DOHH2 (cell line): Measurements from ENCODE around the gene ASB7.

Source experiments
- H3F3A ChIP-seq: fragments of 200-600 bp; sonication (generic), shearing (Covaris generic); 2 replicates; pipeline ENCODE4 v1.6.0; 2016; ENCODE audit warnings: antibody characterized with exemption, mild to moderate bottlenecking; ENCODE audit not compliant: control insufficient read depth, insufficient read depth
- H3K27ac ChIP-seq: fragments of 200-600 bp; sonication (generic); 2 replicates; pipeline ENCODE4 v1.5.1; 2014; ENCODE audit warnings: low read depth, mild to moderate bottlenecking, low read length, moderate library complexity
- H3K27me3 ChIP-seq: fragments of 200-600 bp; sonication (generic); 2 replicates; pipeline ENCODE4 v1.6.1; 2014; ENCODE audit warnings: mild to moderate bottlenecking, low read length, mixed read lengths; ENCODE audit not compliant: control insufficient read depth
- H3K36me3 ChIP-seq: fragments of 200-600 bp; sonication (generic); 2 replicates; pipeline ENCODE4 v1.6.1; 2014; ENCODE audit warnings: mild to moderate bottlenecking, low read length, moderate library complexity, mixed read lengths; ENCODE audit not compliant: control insufficient read depth
- H3K4me1 ChIP-seq: fragments of 200-600 bp; sonication (generic); 2 replicates; pipeline ENCODE4 v1.6.1; 2014; ENCODE audit warnings: mild to moderate bottlenecking, low read length, mixed read lengths; ENCODE audit not compliant: control insufficient read depth
- H3K4me2 ChIP-seq: fragments of 200-600 bp; sonication (generic); 2 replicates; pipeline ENCODE4 v1.6.0; 2014; ENCODE audit warnings: mild to moderate bottlenecking, low read length, moderate library complexity
- H3K4me3 ChIP-seq: fragments of 200-600 bp; sonication (generic); 2 replicates; pipeline ENCODE4 v1.5.1; 2014; ENCODE audit warnings: mild to moderate bottlenecking, low read length, mixed read lengths
- H3K79me2 ChIP-seq: fragments of 200-600 bp; sonication (generic); 2 replicates; pipeline ENCODE4 v1.6.1; 2014; ENCODE audit warnings: mild to moderate bottlenecking, low read length, mixed read lengths; ENCODE audit not compliant: control insufficient read depth
- H3K9me2 ChIP-seq: fragments of 200-600 bp; sonication (generic); replicated peaks from 2 replicates; pipeline ENCODE4 v1.6.1; 2014; ENCODE audit warnings: mild to moderate bottlenecking, low read length, mixed read lengths; ENCODE audit not compliant: control insufficient read depth
- H3K9me3 ChIP-seq: fragments of 200-600 bp; sonication (generic); 2 replicates; pipeline ENCODE4 v1.6.1; 2014; ENCODE audit warnings: antibody characterized with exemption, low read length, mixed read lengths; ENCODE audit not compliant: control insufficient read depth, insufficient read depth
- H4K20me1 ChIP-seq: fragments of 200-600 bp; sonication (generic); 2 replicates; pipeline ENCODE4 v1.6.0; 2014; ENCODE audit warnings: low read depth, mild to moderate bottlenecking, antibody characterized with exemption, low read length, moderate library complexity; ENCODE audit not compliant: control insufficient read depth, insufficient read depth
- EZH2phosphoT487 ChIP-seq: fragments of 200-600 bp; sonication (generic); IDR thresholded peaks from 2 replicates; pipeline ENCODE4 v1.6.1; 2017; ENCODE audit warnings: borderline replicate concordance, mild to moderate bottlenecking, antibody characterized with exemption, low read length, moderate library complexity, mixed read lengths
- TF ChIP-seq, protein P1 (sequence below): fragments of 200-600 bp; sonication (generic); IDR thresholded peaks from one replicate; pipeline ENCODE4 v1.5.1; 2014; ENCODE audit warnings: antibody characterized with exemption, mild to moderate bottlenecking, low read depth, low read length; ENCODE audit not compliant: poor library complexity, severe bottlenecking

Gene ASB7

DNA sequence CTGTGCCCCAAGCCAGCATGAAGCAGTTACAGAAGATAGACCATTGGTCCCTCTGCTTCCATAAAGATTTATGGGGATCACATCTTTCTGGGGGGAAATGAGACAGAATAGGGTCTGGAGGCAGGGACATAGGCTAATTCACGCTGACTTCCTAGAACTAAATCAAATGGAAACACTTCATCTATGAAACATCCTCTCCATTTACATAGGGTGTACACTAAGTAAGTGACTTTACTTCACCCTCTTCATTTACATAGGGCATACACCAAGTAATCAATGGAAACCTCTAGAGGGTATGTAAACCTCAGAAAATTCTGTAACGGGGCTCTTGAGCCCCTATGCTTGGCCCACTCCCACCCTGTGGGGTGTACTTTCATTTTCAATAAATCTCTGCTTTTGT is 10.6 kb upstream of the ASB7 start:
- Histone ChIP-seq H3K4me1 (no peaks in the 10 kb centered on the region), H3K9me3 (peaks cover 23% of the 10 kb centered on the region), H3K4me3 (no peak overlapping the region), H3K79me2 (peaks cover 81% of the 10 kb centered on the region), H3K9me2 (no peaks in the 10 kb centered on the region), H3K4me2 (no peak overlapping the region), H3K27me3 (no peaks in the 10 kb centered on the region), H3K36me3 (peaks cover 5% of the 10 kb centered on the region; the same call in 1 of the 2 replicates), H3K27ac (no peak overlapping the region), H3F3A (no peaks in the 10 kb centered on the region), H4K20me1 (no peaks in the 10 kb centered on the region)
- TF ChIP-seq, protein P1, sequence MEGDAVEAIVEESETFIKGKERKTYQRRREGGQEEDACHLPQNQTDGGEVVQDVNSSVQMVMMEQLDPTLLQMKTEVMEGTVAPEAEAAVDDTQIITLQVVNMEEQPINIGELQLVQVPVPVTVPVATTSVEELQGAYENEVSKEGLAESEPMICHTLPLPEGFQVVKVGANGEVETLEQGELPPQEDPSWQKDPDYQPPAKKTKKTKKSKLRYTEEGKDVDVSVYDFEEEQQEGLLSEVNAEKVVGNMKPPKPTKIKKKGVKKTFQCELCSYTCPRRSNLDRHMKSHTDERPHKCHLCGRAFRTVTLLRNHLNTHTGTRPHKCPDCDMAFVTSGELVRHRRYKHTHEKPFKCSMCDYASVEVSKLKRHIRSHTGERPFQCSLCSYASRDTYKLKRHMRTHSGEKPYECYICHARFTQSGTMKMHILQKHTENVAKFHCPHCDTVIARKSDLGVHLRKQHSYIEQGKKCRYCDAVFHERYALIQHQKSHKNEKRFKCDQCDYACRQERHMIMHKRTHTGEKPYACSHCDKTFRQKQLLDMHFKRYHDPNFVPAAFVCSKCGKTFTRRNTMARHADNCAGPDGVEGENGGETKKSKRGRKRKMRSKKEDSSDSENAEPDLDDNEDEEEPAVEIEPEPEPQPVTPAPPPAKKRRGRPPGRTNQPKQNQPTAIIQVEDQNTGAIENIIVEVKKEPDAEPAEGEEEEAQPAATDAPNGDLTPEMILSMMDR = no peak
- no peak for TF ChIP-seq EZH2phosphoT487

DNA sequence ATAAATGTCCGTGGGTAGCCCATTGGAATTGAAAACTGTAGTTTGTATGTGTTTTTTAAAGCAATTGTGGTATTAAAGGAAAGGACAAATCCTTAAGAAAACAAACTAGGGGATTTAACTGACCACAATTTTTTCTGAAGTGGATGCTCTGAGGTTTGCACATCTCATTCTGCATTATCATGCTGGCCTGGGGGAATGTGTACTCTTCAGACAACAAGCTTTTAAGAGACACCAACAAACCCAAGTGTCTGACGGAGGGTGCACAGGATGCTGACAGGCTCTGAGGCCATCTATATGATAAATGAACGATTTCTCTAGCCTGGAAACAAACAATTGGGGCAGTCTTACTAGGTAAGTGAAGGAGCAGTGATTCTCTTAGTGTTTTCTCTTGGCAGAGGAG is 9.5 kb upstream of the ASB7 start:
- TF ChIP-seq, protein P1 = no peak
- no peak for TF ChIP-seq EZH2phosphoT487
- no peaks in the 10 kb centered on the region for H3F3A ChIP-seq
- no peak overlapping the region for H3K27ac ChIP-seq
- no peaks in the 10 kb centered on the region for H3K4me1 ChIP-seq
- H3K9me3 ChIP-seq = peaks cover 21% of the 10 kb centered on the region
- H3K9me2 ChIP-seq = no peaks in the 10 kb centered on the region
- H3K79me2 ChIP-seq = peaks cover 86% of the 10 kb centered on the region
- no peaks in the 10 kb centered on the region for H4K20me1 ChIP-seq
- peaks cover 5% of the 10 kb centered on the region; the same call in 1 of the 2 replicates for H3K36me3 ChIP-seq
- no peaks in the 10 kb centered on the region for H3K27me3 ChIP-seq
- no peak overlapping the region for H3K4me2 ChIP-seq
- no peak overlapping the region for H3K4me3 ChIP-seq

DNA sequence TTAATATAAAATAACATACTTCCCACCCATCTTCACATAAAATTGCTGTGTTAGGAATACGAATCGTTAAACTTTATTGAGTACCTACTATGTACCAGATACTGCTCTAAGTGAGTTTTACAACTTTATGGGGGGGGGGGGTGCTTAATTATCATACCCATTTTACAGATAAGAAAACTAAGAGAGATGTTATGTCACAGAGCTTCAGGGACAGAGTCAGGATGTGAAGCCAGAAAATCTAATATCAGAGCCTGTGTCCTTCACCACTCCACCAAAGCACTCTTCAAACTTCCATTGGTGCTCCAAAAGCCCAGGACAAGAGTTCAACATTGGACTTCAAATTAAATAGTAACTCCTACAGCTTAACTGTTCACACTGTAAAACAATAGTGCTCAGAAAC is 9.0 kb upstream of the ASB7 start:
- Histone ChIP-seq H3K4me2 (no peak overlapping the region), H3K79me2 (peaks cover 90% of the 10 kb centered on the region), H3K27me3 (no peaks in the 10 kb centered on the region), H3K4me3 (no peak overlapping the region), H3K27ac (no peak overlapping the region), H3K36me3 (peaks cover 5% of the 10 kb centered on the region; the same call in 1 of the 2 replicates), H3K9me3 (peaks cover 21% of the 10 kb centered on the region), H3F3A (no peaks in the 10 kb centered on the region), H3K4me1 (no peaks in the 10 kb centered on the region), H3K9me2 (no peaks in the 10 kb centered on the region), H4K20me1 (no peaks in the 10 kb centered on the region)
- TF ChIP-seq EZH2phosphoT487 = no peak
- TF ChIP-seq, protein P1 = no peak
